Measurements from ENCODE around the gene DNAH14.

DNA sequence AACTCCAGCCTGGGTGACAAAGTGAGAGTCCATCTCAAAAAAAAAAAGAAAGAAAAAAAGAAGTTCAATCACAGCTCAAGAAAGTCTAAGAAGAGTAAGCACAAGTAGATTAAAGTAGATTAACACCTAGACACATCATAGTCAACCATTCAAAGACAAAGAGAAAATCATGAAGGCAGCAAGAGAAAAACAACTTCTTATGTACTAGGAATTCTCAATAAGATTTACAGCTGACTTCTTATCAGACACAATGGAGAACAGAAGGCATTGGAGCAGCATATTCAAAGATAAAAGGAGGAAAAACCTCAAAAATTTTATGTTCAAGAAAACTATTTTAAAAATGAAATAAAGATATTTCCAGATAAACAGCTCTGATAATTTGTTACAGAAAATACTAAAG lies 351.1 kb downstream of the DNAH14 start:
- no peak for TF ChIP-seq CTCF (IDR thresholded peaks at IDR 0.05)
- TF ChIP-seq POLR2A (IDR thresholded peaks at IDR 0.05), result no peak

Data from adrenal gland (tissue), 5 donors.